DND-41 (cell line): Measurements from ENCODE around the gene C1orf116.

Experiments
- ATAC-seq: fragments of 200-7000 bp; cut with Tn5 transposase; 3 replicates; pipeline ENCODE4 v1.9.1; 2021; ENCODE audit warnings: low read depth; ENCODE audit not compliant: insufficient read depth
- DNase-seq: peaks from one replicate; pipeline ENCODE4 v3.0.0-alpha.2; 2020
- H2AFZ ChIP-seq: 2 replicates; pipeline ENCODE4 v1.6.0; 2012; ENCODE audit warnings: low read depth, low read length
- H3K27ac ChIP-seq: 2 replicates; pipeline ENCODE4 v1.5.1; 2012; ENCODE audit warnings: low read length, inconsistent platforms
- H3K27me3 ChIP-seq: fragments of 200-600 bp; sonication (generic); 2 replicates; pipeline ENCODE4 v1.6.0; 2012; ENCODE audit warnings: low read length, mild to moderate bottlenecking, inconsistent platforms; ENCODE audit not compliant: insufficient read depth, poor library complexity
- H3K36me3 ChIP-seq: 2 replicates; pipeline ENCODE4 v1.5.1; 2012; ENCODE audit warnings: low read length, inconsistent platforms; ENCODE audit not compliant: insufficient read depth
- H3K4me1 ChIP-seq: 2 replicates; pipeline ENCODE4 v1.5.1; 2012; ENCODE audit warnings: mild to moderate bottlenecking, low read length; ENCODE audit not compliant: insufficient read depth
- H3K4me2 ChIP-seq: 2 replicates; pipeline ENCODE4 v1.6.0; 2012; ENCODE audit warnings: mild to moderate bottlenecking, moderate library complexity, low read length, inconsistent platforms; ENCODE audit not compliant: insufficient read depth
- H3K4me3 ChIP-seq, 2 experiments: fragments of 200-600 bp in 1 of 2; shearing (Covaris generic) in 1 of 2; 2 replicates each; pipeline ENCODE4 v1.5.1; 2012 to 2016; ENCODE audit warnings: inconsistent platforms in 2 of 2, low read length in 2 of 2, mild to moderate bottlenecking in 2 of 2, low read depth in 1 of 2, moderate library complexity in 1 of 2
- H3K79me2 ChIP-seq: 2 replicates; pipeline ENCODE4 v1.6.0; 2012; ENCODE audit warnings: low read length, inconsistent platforms; ENCODE audit not compliant: insufficient read depth
- H3K9ac ChIP-seq: 2 replicates; pipeline ENCODE4 v1.6.0; 2012; ENCODE audit warnings: low read depth, mild to moderate bottlenecking, inconsistent platforms, low read length, moderate library complexity
- H3K9me3 ChIP-seq: 2 replicates; pipeline ENCODE4 v1.5.1; 2012; ENCODE audit warnings: low read length, moderate library complexity, mild to moderate bottlenecking, inconsistent platforms; ENCODE audit not compliant: insufficient read depth, severe bottlenecking
- H4K20me1 ChIP-seq: 2 replicates; pipeline ENCODE4 v1.6.0; 2012; ENCODE audit warnings: low read length; ENCODE audit not compliant: insufficient read depth
- CTCF ChIP-seq: IDR thresholded peaks from 2 replicates; pipeline ENCODE4 v1.5.1; 2012; ENCODE audit warnings: borderline replicate concordance, low read length, moderate library complexity, mild to moderate bottlenecking; ENCODE audit not compliant: poor library complexity, severe bottlenecking; ENCODE audit errors: extremely low read depth
- EZH2 ChIP-seq: IDR thresholded peaks from 3 replicates; pipeline ENCODE4 v1.6.1; 2012; ENCODE audit warnings: borderline replicate concordance, low read depth, mild to moderate bottlenecking, moderate library complexity, low read length, inconsistent platforms; ENCODE audit not compliant: severe bottlenecking

C1orf116 gene

DNA sequence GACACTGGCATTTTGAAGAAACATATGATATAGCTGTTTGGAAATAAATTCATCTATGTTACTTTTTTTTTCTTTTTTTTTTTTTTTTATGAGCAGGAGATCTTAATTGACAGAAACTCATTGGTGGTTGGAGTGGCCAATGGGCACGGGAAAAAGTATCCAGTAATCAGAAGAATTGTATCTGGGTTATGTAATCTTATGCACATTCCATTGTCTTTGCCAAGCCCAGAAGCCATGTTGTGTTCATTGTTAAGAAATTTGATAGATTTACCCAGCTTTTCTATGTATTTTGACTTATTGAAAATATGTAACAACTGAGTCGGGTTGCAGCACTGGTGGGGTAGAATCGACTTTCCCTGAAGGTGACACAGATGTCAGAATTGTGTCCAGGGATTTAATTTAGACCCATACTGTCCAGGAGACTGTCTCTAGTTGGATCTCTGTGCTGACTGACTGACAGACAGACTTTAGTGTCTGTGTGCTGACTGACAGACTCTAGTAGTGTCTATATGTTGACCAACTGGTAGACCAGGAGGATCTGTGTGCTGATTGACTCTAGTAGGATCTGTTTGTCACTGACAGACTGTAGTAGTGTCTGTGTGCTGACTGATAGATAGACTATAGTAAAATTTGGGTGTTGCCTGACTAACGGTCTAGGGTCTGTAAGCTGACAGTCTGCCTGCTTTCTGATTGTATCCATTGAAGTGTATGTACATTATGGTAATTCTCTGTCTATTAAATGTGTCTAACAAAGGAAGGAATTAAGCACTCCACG is 43.8 kb upstream of the C1orf116 start:
- H3K79me2 ChIP-seq, result no peaks in the 10 kb centered on the region
- no peak overlapping the region for H2AFZ ChIP-seq
- no peak overlapping the region for H3K9ac ChIP-seq
- peaks cover 6% of the 10 kb centered on the region for H3K27me3 ChIP-seq
- H3K4me2 ChIP-seq, result no peak overlapping the region
- no peaks in the 10 kb centered on the region for H3K4me1 ChIP-seq
- H3K36me3 ChIP-seq, result no peaks in the 10 kb centered on the region
- H3K4me3 ChIP-seq, result no peak overlapping the region
- DNase-seq (no peak), ATAC-seq (no peak)
- no peak for TF ChIP-seq EZH2
- no peak for TF ChIP-seq CTCF
- H3K9me3 ChIP-seq, result no peaks in the 10 kb centered on the region
- H3K27ac ChIP-seq, result no peak overlapping the region
- no peaks in the 10 kb centered on the region for H4K20me1 ChIP-seq

DNA sequence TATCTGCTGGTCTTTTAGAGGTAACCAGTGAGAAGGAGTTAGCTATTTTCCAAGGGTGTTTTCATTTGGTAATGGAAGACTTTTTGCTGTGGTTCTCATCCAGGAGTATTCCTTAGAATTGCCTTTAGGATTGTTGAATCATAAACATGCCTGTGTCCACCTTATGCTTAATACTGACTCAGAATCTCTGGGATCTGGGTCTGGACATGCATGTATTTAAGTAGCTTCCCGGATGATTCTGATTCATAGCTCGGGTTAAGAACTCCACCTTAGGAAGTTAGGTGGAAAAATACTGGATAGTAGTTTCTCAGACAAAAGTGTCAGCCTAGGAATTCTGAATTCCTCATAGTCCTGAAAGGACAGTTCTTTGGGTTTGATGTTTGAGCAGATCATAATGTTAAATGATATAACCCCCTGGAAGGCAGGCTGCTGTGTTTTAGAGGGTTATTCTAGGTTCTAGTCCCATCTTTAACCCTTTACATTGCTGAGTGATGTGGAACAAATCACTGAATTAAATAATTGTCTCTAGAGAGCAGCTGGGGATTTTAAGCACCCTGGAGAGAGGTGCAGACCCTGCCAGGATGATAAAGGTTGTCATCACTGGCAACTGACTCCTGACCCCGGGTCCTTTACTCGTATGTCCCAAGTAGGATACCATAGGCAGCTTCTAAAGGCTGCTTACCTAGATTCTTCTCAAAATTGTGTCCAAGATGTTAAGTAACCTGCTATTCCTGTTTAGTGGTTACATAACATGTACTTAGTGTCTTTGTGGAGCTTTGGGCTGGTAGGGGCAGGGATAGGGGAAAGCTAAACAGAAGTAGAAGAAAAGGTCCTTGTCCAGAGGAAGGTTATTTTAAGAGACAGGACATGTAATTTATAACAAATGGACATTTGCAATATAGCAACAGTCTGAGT is 41.6 kb upstream of the C1orf116 start:
- no peak for ATAC-seq
- TF ChIP-seq CTCF, result no peak
- no peaks in the 10 kb centered on the region for H3K9me3 ChIP-seq
- H3K4me1 ChIP-seq, result 0 out of 2 replicates have a peak, but pooled peaks cover 4% of the 10 kb centered on the region
- H3K27me3 ChIP-seq, result peaks cover 6% of the 10 kb centered on the region
- no peaks in the 10 kb centered on the region for H4K20me1 ChIP-seq
- no peak overlapping the region for H3K9ac ChIP-seq
- no peak for DNase-seq
- H3K79me2 ChIP-seq, result no peaks in the 10 kb centered on the region
- no peak overlapping the region for H2AFZ ChIP-seq
- no peak overlapping the region for H3K4me3 ChIP-seq
- H3K4me2 ChIP-seq, result no peak overlapping the region
- no peaks in the 10 kb centered on the region for H3K36me3 ChIP-seq
- no peak overlapping the region for H3K27ac ChIP-seq

DNA sequence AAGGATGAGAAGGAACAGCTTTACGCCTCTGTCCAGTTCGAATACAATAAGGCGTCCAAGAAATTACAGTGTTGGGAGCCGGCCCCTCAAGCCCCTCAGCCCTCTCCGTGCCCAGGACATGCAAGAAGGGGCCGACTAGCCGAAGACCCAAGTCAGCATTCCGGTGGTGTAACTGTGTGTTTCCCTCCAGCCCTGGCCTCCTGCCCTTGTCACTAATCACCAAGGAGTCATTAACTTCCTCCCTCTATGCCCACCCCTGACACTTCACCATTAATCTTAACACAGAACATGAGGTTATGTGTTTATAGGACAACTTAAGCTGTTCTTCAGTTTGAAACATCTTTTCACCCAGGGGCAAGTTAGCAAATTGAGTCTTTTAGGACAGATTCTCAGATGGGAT is 39.7 kb upstream of the C1orf116 start:
- Histone ChIP-seq H3K27ac (no peak overlapping the region), H3K9ac (no peak overlapping the region), H3K9me3 (no peaks in the 10 kb centered on the region), H3K4me3 (no peak overlapping the region), H3K27me3 (peaks cover 6% of the 10 kb centered on the region), H3K36me3 (no peaks in the 10 kb centered on the region), H3K4me1 (0 out of 2 replicates have a peak, but pooled peaks cover 4% of the 10 kb centered on the region), H2AFZ (no peak overlapping the region), H3K79me2 (no peaks in the 10 kb centered on the region), H4K20me1 (no peaks in the 10 kb centered on the region), H3K4me2 (no peak overlapping the region)
- no peak for TF ChIP-seq EZH2
- TF ChIP-seq CTCF, result no peak
- DNase-seq (no peak), ATAC-seq (no peak)
